ENCODE results near the gene CACNB2.

- no peak for TF ChIP-seq CTCF (IDR thresholded peaks at IDR 0.05)
- no peak for TF ChIP-seq EZH2 (IDR thresholded peaks at IDR 0.05)
Observed at GRCh38 chr10:18260310-18260922, 120.2 kb downstream of the CACNB2 start.

Data from neural progenitor cell (in vitro differentiated cells).